Breast epithelium (tissue), 4 donors: Measurements from ENCODE around the gene BCL2. TPM values are rescaled to one million over a fixed set of nuclear protein-coding genes. Genes with fewer than 3 reads are reported as not detected.

ENCODE experiments used
- DNase-seq, 2 donors: peaks; one replicate each; pipeline ENCODE4 v3.0.0-alpha.2; 2019; ENCODE audit warnings: low spot score in 2 of 2
- H3K27ac ChIP-seq, 2 donors: fragments of 200-600 bp; sonication (generic) in 1 of 2; one replicate each; pipeline ENCODE4 v1.5.1; 2016 to 2019; ENCODE audit warnings: mild to moderate bottlenecking in 1 of 2
- H3K27me3 ChIP-seq, 2 donors: fragments of 200-600 bp; sonication (generic) in 1 of 2; one replicate each; pipeline versions ENCODE4 v1.5.1 to v1.6.0; 2017 to 2019; ENCODE audit warnings: control low read depth in 1 of 2, mild to moderate bottlenecking in 1 of 2
- H3K36me3 ChIP-seq: fragments of 200-600 bp; one replicate; pipeline ENCODE4 v1.5.1; 2019
- H3K4me1 ChIP-seq, 2 donors: fragments of 200-600 bp; sonication (generic); one replicate each; pipeline ENCODE4 v1.5.1; 2016 to 2019; ENCODE audit warnings: control low read depth in 1 of 2
- H3K4me3 ChIP-seq, 3 donors: fragments of 200-600 bp; sonication (generic); 1 replicate in 2 of 3; 2 replicates in 1 of 3; pipeline ENCODE4 v1.5.1; 2016 to 2019; ENCODE audit warnings: mild to moderate bottlenecking in 3 of 3, moderate library complexity in 2 of 3
- H3K9me3 ChIP-seq, 2 donors: fragments of 200-600 bp; sonication (generic) in 1 of 2; one replicate each; pipeline ENCODE4 v1.5.1; 2016 to 2019; ENCODE audit warnings: control low read depth in 1 of 2
- CTCF ChIP-seq, 3 donors: fragments of 450-650 bp; IDR thresholded peaks; one replicate each; pipeline ENCODE4 v1.5.1; 2016 to 2017; ENCODE audit warnings: antibody characterized with exemption in 3 of 3, mild to moderate bottlenecking in 3 of 3, moderate library complexity in 3 of 3
- POLR2A ChIP-seq: fragments of 450-650 bp; IDR thresholded peaks from one replicate; pipeline ENCODE4 v1.6.1; 2016; ENCODE audit warnings: antibody characterized with exemption, mild to moderate bottlenecking, moderate library complexity
- POLR2AphosphoS5 ChIP-seq, 3 donors: sonication (generic); formaldehyde crosslinking; IDR thresholded peaks; one replicate each; pipeline ENCODE4 v1.6.1; 2017; ENCODE audit warnings: antibody characterized with exemption in 3 of 3
- intact Hi-C: fragments of 100-400 bp; cut with DNase I; formaldehyde crosslinking; loops from one replicate; pipeline ENCODE4 v1.15.1; 2023; ENCODE audit warnings: low total_unique reads
- total RNA-seq, 3 donors: library from RNA; depleted of rRNA; stranded (reverse); fragments of >200 nt; gene quantifications; one replicate each; pipeline ENCODE4 v1.1.0, GENCODE V29; 2016

Gene BCL2
- total RNA-seq, 3 donors from 2014 or later: 41.3 to 82.5 (median 43.6) TPM

DNA sequence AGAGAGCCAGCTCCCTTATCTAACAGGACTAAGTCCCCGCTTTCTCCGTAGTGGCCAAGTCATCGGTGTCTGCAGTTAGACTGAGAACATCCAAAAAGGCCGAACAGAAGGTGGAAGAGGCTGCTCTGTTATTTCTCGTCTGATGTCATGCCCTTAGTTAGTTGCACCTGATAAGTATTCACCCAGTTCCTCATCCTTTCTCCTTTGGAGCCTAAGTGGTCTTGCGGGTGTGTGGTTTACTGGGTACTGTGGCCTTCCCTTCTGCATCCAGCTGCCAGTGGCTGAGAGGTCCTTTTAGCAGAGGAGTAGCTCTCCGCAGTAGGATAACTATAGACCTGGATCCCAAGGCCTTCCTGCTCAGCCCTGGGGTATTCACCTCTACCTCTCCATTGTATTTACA lies 211.6 kb downstream of the BCL2 start:
- Histone ChIP-seq H3K36me3 (no peaks in the 10 kb centered on the region), H3K9me3 (no peaks in the 10 kb centered on the region), H3K4me3 (no peak overlapping the region), H3K4me1 (no peaks in the 10 kb centered on the region), H3K27me3 (no peaks in the 10 kb centered on the region), H3K27ac (no peak overlapping the region)
- no peak for DNase-seq
- intact Hi-C loops: loop anchor here (5.0 kb wide), 1 partner anchor 61 kb away; no protein-coding TSS in a partner anchor
- TF ChIP-seq CTCF (IDR thresholded peaks at IDR 0.05) (no peak), POLR2A (no peak), POLR2AphosphoS5 (IDR thresholded peaks at IDR 0.05) (no peak)

- TF ChIP-seq POLR2AphosphoS5 (IDR thresholded peaks at IDR 0.05): no peak
- TF ChIP-seq POLR2A: no peak
- TF ChIP-seq CTCF (IDR thresholded peaks at IDR 0.05): no peak
- intact Hi-C loops: loop anchor here (5.0 kb wide), 1 partner anchor 60 kb away; no protein-coding TSS in a partner anchor
- Histone ChIP-seq H3K36me3 (no peaks in the 10 kb centered on the region), H3K9me3 (no peaks in the 10 kb centered on the region), H3K27me3 (no peaks in the 10 kb centered on the region), H3K27ac (no peak overlapping the region), H3K4me3 (no peak overlapping the region), H3K4me1 (no peaks in the 10 kb centered on the region)
- no peak for DNase-seq
These were observed 212.3 kb downstream of the BCL2 start for GRCh38 chr18:63107171-63107845.

DNA sequence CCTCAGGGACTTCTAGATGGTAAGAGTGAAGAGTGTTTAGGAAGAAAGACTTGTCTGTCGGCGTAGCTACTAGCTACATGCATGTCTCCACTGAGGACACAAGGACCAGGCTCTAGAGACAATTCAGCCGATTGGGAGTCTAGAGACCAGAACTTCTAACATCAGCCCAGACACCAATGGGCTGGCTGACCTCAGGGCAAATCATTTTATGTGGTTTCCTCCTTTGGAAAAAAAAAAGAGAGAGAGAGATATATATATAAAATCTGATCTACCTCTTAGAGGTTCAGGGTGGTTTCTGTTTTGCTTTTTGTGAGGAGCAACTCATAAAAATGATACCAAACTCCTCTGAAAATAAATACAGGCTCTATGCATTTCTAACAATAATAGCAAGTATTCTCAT lies 212.8 kb downstream of the BCL2 start:
- Histone ChIP-seq H3K4me1 (no peaks in the 10 kb centered on the region), H3K27ac (no peak overlapping the region), H3K27me3 (no peaks in the 10 kb centered on the region), H3K9me3 (no peaks in the 10 kb centered on the region), H3K4me3 (no peak overlapping the region), H3K36me3 (no peaks in the 10 kb centered on the region)
- TF ChIP-seq CTCF (IDR thresholded peaks at IDR 0.05) (no peak), POLR2AphosphoS5 (IDR thresholded peaks at IDR 0.05) (no peak)
- no peak for DNase-seq
- intact Hi-C loops: loop anchor here (5.0 kb wide), 1 partner anchor 59 kb away; no protein-coding TSS in a partner anchor

- no peak for DNase-seq
- Histone ChIP-seq H3K27me3 (no peaks in the 10 kb centered on the region), H3K4me3 (no peak overlapping the region), H3K4me1 (no peaks in the 10 kb centered on the region), H3K9me3 (no peaks in the 10 kb centered on the region), H3K36me3 (no peaks in the 10 kb centered on the region), H3K27ac (no peak overlapping the region)
- TF ChIP-seq POLR2AphosphoS5 (IDR thresholded peaks at IDR 0.05) (no peak), CTCF (IDR thresholded peaks at IDR 0.05) (no peak), POLR2A (no peak)
- intact Hi-C loops: loop anchor here (5.0 kb wide), 1 partner anchor 58 kb away; no protein-coding TSS in a partner anchor
These were observed 213.8 kb downstream of the BCL2 start for GRCh38 chr18:63105636-63106316.

DNA sequence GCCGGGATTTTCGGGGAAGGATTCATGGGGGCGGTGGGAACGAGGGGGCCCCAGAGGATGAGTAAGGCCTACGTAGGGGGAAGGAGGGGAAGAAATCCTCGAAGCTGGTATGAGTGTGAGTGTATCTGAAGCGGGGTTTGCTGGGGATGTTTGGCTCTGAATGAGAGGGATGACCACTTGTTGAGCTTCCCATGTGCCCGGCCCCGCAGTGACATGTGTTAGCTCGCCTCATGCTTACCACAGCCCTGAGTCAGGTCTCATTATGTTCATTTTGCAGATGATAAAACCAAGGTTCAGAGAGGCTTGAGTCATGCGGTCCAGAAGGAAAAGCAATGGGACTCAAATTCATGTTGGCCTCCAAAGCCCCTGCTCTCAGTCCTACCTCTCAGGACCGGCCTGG lies 214.7 kb downstream of the BCL2 start:
- Histone ChIP-seq H3K4me3 (no peak overlapping the region), H3K27ac (no peak overlapping the region), H3K36me3 (no peaks in the 10 kb centered on the region), H3K4me1 (no peaks in the 10 kb centered on the region), H3K9me3 (no peaks in the 10 kb centered on the region), H3K27me3 (no peaks in the 10 kb centered on the region)
- intact Hi-C loops: loop anchor here (5.0 kb wide), 1 partner anchor 58 kb away; no protein-coding TSS in a partner anchor
- TF ChIP-seq POLR2A (no peak), POLR2AphosphoS5 (IDR thresholded peaks at IDR 0.05) (no peak), CTCF (IDR thresholded peaks at IDR 0.05) (no peak)
- DNase-seq: no peak
